Karpas-422 (cell line): ENCODE results near the gene SLC16A1. TPM values are rescaled to one million over a fixed set of nuclear protein-coding genes. Genes with fewer than 3 reads are reported as not detected.

Experiments used
- DNase-seq: peaks from one replicate; pipeline ENCODE4 v3.0.0-alpha.2; 2015
- H2AFZ ChIP-seq: fragments of 200-600 bp; sonication (generic); 2 replicates; pipeline ENCODE4 v1.6.1; 2014; ENCODE audit warnings: antibody characterized with exemption, low read length, mixed read lengths
- H3K27ac ChIP-seq: fragments of 200-600 bp; sonication (generic); 2 replicates; pipeline ENCODE4 v1.5.1; 2014; ENCODE audit warnings: mild to moderate bottlenecking, low read length, moderate library complexity
- H3K27me3 ChIP-seq: fragments of 200-600 bp; sonication (generic); 2 replicates; pipeline ENCODE4 v1.6.1; 2014; ENCODE audit warnings: low read length, mixed read lengths
- H3K36me3 ChIP-seq: fragments of 200-600 bp; sonication (generic); 2 replicates; pipeline ENCODE4 v1.6.1; 2014; ENCODE audit warnings: low read length, mixed read lengths; ENCODE audit not compliant: insufficient read depth
- H3K4me1 ChIP-seq: fragments of 200-600 bp; sonication (generic); 2 replicates; pipeline ENCODE4 v1.6.1; 2014; ENCODE audit warnings: mild to moderate bottlenecking, low read length, mixed read lengths
- H3K4me2 ChIP-seq: fragments of 200-600 bp; sonication (generic); 2 replicates; pipeline ENCODE4 v1.6.1; 2014; ENCODE audit warnings: low read length, low read depth, mild to moderate bottlenecking; ENCODE audit not compliant: poor library complexity, severe bottlenecking
- H3K4me3 ChIP-seq: fragments of 200-600 bp; sonication (generic); 2 replicates; pipeline ENCODE4 v1.5.1; 2014; ENCODE audit warnings: mild to moderate bottlenecking, antibody characterized with exemption, low read length, mixed read lengths
- H3K79me2 ChIP-seq: fragments of 200-600 bp; sonication (generic); 2 replicates; pipeline ENCODE4 v1.6.1; 2014; ENCODE audit warnings: mild to moderate bottlenecking, low read length, mixed read lengths
- H3K9ac ChIP-seq: fragments of 200-600 bp; sonication (generic); 2 replicates; pipeline ENCODE4 v1.6.0; 2014; ENCODE audit warnings: low read length
- H3K9me2 ChIP-seq: fragments of 200-600 bp; sonication (generic), shearing (Covaris generic); replicated peaks from 2 replicates; pipeline ENCODE4 v1.6.0; 2014; ENCODE audit warnings: mild to moderate bottlenecking, low read length, moderate library complexity; ENCODE audit not compliant: insufficient read depth
- H3K9me3 ChIP-seq: fragments of 300-700, 200-600 bp; sonication (generic); 2 replicates; pipeline ENCODE4 v1.6.1; 2014; ENCODE audit warnings: low read length, mixed read lengths
- H4K20me1 ChIP-seq: fragments of 200-600 bp; sonication (generic); 2 replicates; pipeline ENCODE4 v1.6.1; 2014; ENCODE audit warnings: mild to moderate bottlenecking, antibody characterized with exemption, low read length, low read depth; ENCODE audit not compliant: insufficient read depth
- total RNA-seq: library from RNA; depleted of rRNA; stranded (reverse); fragments of >200 nt; shearing (Covaris generic); gene quantifications from 2 replicates; pipeline ENCODE4 v1.2.3, GENCODE V29; 2014; ENCODE audit warnings: low replicate concordance

The SLC16A1 gene
- total RNA-seq, 1 experiment from 2014 or later, result 186 TPM

DNA sequence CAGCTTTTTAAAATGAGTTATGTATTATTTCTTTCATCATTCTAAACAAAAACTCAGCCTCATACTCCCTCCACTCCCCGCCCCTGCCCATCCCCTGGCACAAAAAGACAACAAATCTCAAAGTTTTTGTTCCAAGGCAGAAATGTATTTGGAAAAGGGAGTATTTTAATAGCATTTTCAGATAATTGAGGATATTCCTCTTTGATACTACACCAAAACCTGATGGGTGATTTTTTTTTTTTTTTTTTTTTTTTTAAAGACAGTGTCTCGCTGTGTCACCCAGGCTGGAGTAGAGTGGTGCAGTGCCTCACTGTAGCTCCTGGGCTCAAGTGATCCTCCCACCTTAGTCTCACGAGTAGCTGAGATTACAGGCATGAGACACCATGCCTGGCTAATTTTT, 16.2 kb downstream of the SLC16A1 start:
- Histone ChIP-seq H3K4me3 (no peak overlapping the region), H3K9me3 (no peaks in the 10 kb centered on the region), H3K36me3 (peaks cover 17% of the 10 kb centered on the region; the same call in 1 of the 2 replicates), H3K4me1 (peaks cover 81% of the 10 kb centered on the region), H4K20me1 (peaks cover 32% of the 10 kb centered on the region; the same call in 1 of the 2 replicates), H3K9me2 (no peaks in the 10 kb centered on the region), H3K79me2 (peaks cover 100% of the 10 kb centered on the region), H2AFZ (no peak overlapping the region), H3K27me3 (no peaks in the 10 kb centered on the region), H3K4me2 (no peak overlapping the region), H3K9ac (no peak overlapping the region), H3K27ac (peak overlapping the region; percentile 57; the same call in 1 of the 2 replicates)
- DNase-seq, result no peak

DNA sequence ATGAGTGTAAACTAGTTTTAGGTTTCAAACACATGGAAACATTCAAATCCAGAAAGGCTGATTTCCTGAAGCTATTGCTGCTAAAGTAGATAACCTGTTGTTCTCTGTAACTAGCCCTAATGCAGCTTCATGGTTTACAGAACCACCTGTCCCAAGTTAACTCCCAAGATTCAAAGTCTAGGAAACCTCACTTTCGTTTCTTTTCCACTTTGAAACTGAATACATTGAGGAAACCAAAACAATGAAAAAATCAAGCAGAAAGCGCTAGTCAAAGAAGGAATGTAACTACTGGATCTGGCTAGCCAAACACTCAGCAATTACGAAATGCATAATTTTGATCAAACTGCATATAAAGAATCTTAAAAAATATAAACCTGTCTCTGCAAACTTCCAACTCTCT, 17.8 kb downstream of the SLC16A1 start:
- H3K4me2 ChIP-seq, result peak overlapping the region; percentile 51
- H3K27ac ChIP-seq, result peak overlapping the region; percentile 87
- peak overlapping the region; percentile 25 for H3K4me3 ChIP-seq

DNA sequence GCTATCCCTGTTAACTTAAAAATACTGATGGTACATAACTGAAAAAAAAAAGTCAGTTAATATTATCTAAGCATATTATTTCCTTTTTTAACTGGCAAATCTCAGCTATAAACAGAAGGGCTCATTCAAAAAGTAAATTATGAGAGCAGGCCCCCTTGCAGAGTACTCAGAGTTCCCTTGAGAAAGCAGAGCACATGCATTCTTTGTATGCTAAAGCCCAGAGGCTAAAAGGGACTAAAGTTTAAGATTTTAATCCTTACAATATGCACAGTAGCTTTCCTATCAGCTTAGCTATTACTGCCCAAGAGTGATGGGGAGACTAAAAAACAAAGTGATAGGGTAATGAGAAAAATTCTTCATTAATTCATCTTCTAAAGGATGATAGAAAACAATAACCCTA, 18.5 kb downstream of the SLC16A1 start:
- peaks cover 100% of the 10 kb centered on the region for H3K79me2 ChIP-seq
- H3K27ac ChIP-seq, result peak overlapping the region; percentile 87
- no peaks in the 10 kb centered on the region for H3K27me3 ChIP-seq
- peak overlapping the region; percentile 34 for H3K9ac ChIP-seq
- H3K4me3 ChIP-seq, result peak overlapping the region; percentile 25
- H3K4me2 ChIP-seq, result peak overlapping the region; percentile 51
- H4K20me1 ChIP-seq, result peaks cover 23% of the 10 kb centered on the region; the same call in 1 of the 2 replicates
- H3K9me2 ChIP-seq, result no peaks in the 10 kb centered on the region
- peaks cover 5% of the 10 kb centered on the region; the same call in 1 of the 2 replicates for H3K36me3 ChIP-seq
- H2AFZ ChIP-seq, result no peak overlapping the region
- peak; percentile 63 for DNase-seq
- H3K4me1 ChIP-seq, result peaks cover 78% of the 10 kb centered on the region
- H3K9me3 ChIP-seq, result no peaks in the 10 kb centered on the region

More for the DNA sequence above, 17.8 kb downstream of the SLC16A1 start:
- H3K9me2 ChIP-seq, result no peaks in the 10 kb centered on the region
- H3K79me2 ChIP-seq, result peaks cover 100% of the 10 kb centered on the region
- no peaks in the 10 kb centered on the region for H3K27me3 ChIP-seq
- peaks cover 10% of the 10 kb centered on the region; the same call in 1 of the 2 replicates for H3K36me3 ChIP-seq
- H3K9me3 ChIP-seq, result no peaks in the 10 kb centered on the region
- H3K9ac ChIP-seq, result peak overlapping the region; percentile 34
- peaks cover 25% of the 10 kb centered on the region; the same call in 1 of the 2 replicates for H4K20me1 ChIP-seq
- DNase-seq, result no peak
- H2AFZ ChIP-seq, result no peak overlapping the region
- H3K4me1 ChIP-seq, result peaks cover 85% of the 10 kb centered on the region

DNA sequence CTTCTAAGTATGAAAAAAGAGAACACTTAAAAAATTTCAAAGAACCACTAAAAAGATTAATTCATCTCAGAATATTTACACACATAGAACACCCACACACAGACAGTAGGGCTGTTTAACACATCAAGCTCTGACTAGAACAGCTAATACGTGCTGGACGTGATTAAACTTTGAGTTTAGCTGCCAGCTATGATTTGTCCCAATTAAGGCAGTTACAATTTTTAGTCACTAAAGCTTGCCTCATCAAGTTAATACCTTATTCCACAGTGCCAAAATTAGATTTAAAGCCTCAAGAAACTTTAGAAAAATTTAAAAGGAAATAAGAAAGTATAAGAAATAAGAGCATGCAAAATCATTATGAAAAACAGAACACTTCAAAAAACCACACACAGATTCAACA, 18.9 kb downstream of the SLC16A1 start:
- Histone ChIP-seq H3K79me2 (peaks cover 100% of the 10 kb centered on the region), H3K27ac (peak overlapping the region; percentile 87), H2AFZ (no peak overlapping the region), H3K4me1 (peaks cover 74% of the 10 kb centered on the region), H3K9me2 (no peaks in the 10 kb centered on the region), H3K27me3 (no peaks in the 10 kb centered on the region), H3K9me3 (no peaks in the 10 kb centered on the region), H3K4me2 (peak overlapping the region; percentile 51), H3K36me3 (0 out of 2 replicates have a peak, but pooled peaks cover 4% of the 10 kb centered on the region), H3K4me3 (peak overlapping the region; percentile 25; the same call in 1 of the 2 replicates), H3K9ac (peak overlapping the region; percentile 34), H4K20me1 (peaks cover 24% of the 10 kb centered on the region; the same call in 1 of the 2 replicates)
- peak; percentile 60 for DNase-seq

DNA sequence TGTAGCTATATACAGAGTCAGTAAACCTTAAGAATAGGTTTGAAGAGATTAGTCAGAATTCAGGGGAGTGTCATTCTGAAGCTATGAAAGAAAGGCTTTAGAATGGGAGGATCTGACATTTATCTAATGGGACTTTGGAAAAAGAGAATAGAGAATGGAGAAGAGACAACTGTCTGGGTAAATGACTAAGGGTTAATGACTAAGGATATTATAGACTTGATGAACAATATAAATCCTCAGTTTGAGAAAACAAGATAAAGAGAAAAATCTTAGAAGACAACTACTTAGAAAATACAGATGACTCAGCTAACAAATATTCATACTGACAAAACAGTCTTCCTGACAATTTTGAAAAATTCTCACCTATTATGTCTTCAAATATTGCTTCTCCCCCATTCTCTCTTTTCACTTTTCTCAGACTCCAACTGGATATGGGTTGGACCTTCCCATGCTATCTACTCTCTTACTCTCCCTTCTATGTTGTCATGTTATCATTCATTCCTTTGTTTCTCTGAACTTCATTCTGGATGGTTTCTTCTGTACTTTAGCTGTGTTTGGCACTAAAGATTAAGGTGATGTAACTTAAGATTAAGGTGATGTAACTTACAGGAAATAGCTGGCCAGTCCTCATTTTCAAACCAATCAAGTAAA, 20.4 kb downstream of the SLC16A1 start:
- no peak overlapping the region for H3K9ac ChIP-seq

DNA sequence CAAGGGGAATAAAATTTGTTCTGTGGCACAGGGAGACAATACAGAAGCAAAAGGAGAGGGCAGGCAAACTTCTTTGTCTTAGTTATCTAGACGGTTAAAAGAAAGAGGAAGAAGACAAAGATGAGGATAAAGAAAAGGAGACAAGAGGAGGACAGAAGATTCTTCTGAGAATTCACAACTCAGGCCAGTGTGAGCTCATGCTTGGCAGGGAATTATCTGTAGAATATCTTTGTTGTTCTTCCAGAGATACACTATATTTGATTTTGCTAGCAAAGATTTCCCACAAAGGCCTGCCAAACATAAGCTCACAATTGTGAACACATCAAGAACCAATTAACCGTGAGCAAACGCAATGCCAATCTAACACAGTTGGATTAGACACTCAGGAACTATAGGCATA, 21.4 kb downstream of the SLC16A1 start:
- peaks cover 54% of the 10 kb centered on the region for H3K4me1 ChIP-seq
- no peaks in the 10 kb centered on the region for H3K9me2 ChIP-seq
- peaks cover 100% of the 10 kb centered on the region for H3K79me2 ChIP-seq
- no peak overlapping the region for H2AFZ ChIP-seq
- 0 out of 2 replicates have a peak, but pooled peaks cover 4% of the 10 kb centered on the region for H3K36me3 ChIP-seq
- H3K27ac ChIP-seq, result peak overlapping the region; percentile 17; the same call in 1 of the 2 replicates
- no peak overlapping the region for H3K9ac ChIP-seq
- DNase-seq, result no peak
- H3K27me3 ChIP-seq, result no peaks in the 10 kb centered on the region
- H3K9me3 ChIP-seq, result no peaks in the 10 kb centered on the region
- no peak overlapping the region for H3K4me3 ChIP-seq
- peaks cover 28% of the 10 kb centered on the region; the same call in 1 of the 2 replicates for H4K20me1 ChIP-seq
- no peak overlapping the region for H3K4me2 ChIP-seq

More for the DNA sequence above, 20.4 kb downstream of the SLC16A1 start:
- Histone ChIP-seq H3K27me3 (no peaks in the 10 kb centered on the region), H3K9me2 (no peaks in the 10 kb centered on the region), H2AFZ (no peak overlapping the region), H3K4me1 (peaks cover 60% of the 10 kb centered on the region), H4K20me1 (peaks cover 26% of the 10 kb centered on the region; the same call in 1 of the 2 replicates), H3K36me3 (0 out of 2 replicates have a peak, but pooled peaks cover 4% of the 10 kb centered on the region), H3K9me3 (no peaks in the 10 kb centered on the region), H3K4me2 (no peak overlapping the region), H3K4me3 (no peak overlapping the region), H3K79me2 (peaks cover 100% of the 10 kb centered on the region), H3K27ac (peak overlapping the region; percentile 87)
- no peak for DNase-seq

DNA sequence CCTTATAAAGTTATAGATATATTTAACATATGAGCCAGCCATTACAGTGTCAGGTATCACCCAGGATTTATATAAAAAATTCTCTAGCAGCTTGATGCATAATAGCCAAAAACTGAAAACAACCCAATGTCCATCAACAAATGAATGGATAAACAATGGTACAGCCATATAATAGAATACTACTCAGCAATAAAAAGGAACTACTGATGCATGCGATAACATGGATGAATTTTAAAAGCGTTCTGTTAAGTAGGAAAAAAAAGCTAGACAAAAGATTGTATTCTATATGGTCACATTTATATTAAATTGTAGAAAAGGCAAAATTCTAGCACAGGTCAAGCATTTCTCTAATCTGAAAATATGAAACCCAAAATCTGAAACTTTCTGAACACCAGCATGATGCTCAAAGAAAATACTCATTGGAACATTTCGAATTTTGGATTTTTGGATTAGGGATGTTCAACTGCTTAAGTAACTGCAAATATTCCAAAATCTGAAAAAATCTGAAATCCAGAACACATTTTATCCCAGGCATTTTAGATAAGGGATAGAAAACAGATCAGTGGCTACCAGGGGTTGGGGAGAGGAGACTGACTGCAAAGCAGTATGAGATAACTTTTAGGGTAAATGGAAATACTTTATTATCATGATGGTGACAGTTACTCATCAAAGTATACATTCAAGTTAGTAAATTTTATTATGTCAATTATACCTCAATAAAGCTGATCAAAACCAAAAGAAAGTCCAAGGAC, 22.0 kb downstream of the SLC16A1 start:
- no peak overlapping the region for H3K9ac ChIP-seq
- peaks cover 25% of the 10 kb centered on the region; the same call in 1 of the 2 replicates for H4K20me1 ChIP-seq
- H3K4me2 ChIP-seq, result no peak overlapping the region
- peaks cover 8% of the 10 kb centered on the region for H3K36me3 ChIP-seq
- H2AFZ ChIP-seq, result no peak overlapping the region
- no peaks in the 10 kb centered on the region for H3K9me3 ChIP-seq
- peaks cover 54% of the 10 kb centered on the region for H3K4me1 ChIP-seq
- H3K4me3 ChIP-seq, result no peak overlapping the region
- H3K27me3 ChIP-seq, result no peaks in the 10 kb centered on the region
- H3K27ac ChIP-seq, result 0 out of 2 replicates have a peak overlapping the region, but pooled peaks have one; percentile 17
- no peak for DNase-seq
- no peaks in the 10 kb centered on the region for H3K9me2 ChIP-seq
- H3K79me2 ChIP-seq, result peaks cover 100% of the 10 kb centered on the region

DNA sequence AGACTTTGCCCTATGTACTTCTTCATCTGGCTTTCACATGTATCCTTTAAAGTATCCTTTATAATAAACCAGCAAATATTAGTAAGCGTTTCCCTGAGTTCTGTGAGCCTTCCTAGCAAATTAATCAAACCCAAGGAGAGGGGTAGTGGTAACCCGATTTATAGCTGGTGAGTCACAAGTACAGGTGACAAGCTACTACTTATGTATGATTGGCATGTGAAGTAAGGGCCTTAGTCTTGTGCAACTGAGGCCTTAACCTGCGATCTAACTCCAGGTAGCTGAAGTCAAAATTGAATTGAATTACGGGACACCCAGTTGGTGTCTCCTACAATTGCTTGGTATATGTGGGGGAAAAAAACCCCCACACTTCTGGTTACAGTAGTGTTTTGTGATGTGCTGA, 26.0 kb downstream of the SLC16A1 start:
- Histone ChIP-seq H3K9ac (no peak overlapping the region), H3K4me1 (peaks cover 36% of the 10 kb centered on the region), H2AFZ (no peak overlapping the region), H3K4me3 (no peak overlapping the region), H3K4me2 (no peak overlapping the region), H3K79me2 (peaks cover 99% of the 10 kb centered on the region), H3K27me3 (no peaks in the 10 kb centered on the region), H3K9me3 (no peaks in the 10 kb centered on the region), H4K20me1 (peaks cover 17% of the 10 kb centered on the region; the same call in 1 of the 2 replicates), H3K9me2 (no peaks in the 10 kb centered on the region), H3K36me3 (peaks cover 41% of the 10 kb centered on the region), H3K27ac (no peak overlapping the region)
- no peak for DNase-seq
